Adipocyte (in vitro differentiated cells): Measurements from ENCODE around the gene CDH23.

ENCODE experiments used
- DNase-seq: peaks from one replicate; pipeline ENCODE4 v3.0.0-alpha.2; 2015; ENCODE audit warnings: low read depth
- H3K27me3 ChIP-seq: replicated peaks from 2 replicates; pipeline ENCODE4 v1.7.0; 2013; ENCODE audit warnings: mild to moderate bottlenecking, low read length, moderate library complexity; ENCODE audit not compliant: control insufficient read depth, insufficient read depth
- H3K36me3 ChIP-seq: 2 replicates; pipeline ENCODE4 v1.7.0; 2013; ENCODE audit warnings: low read length, mild to moderate bottlenecking, moderate library complexity; ENCODE audit not compliant: control insufficient read depth, insufficient read depth, severe bottlenecking
- H3K4me1 ChIP-seq: 2 replicates; pipeline ENCODE4 v1.7.0; 2013; ENCODE audit warnings: mild to moderate bottlenecking, low read length, moderate library complexity; ENCODE audit not compliant: control insufficient read depth, insufficient read depth
- H3K4me3 ChIP-seq: 2 replicates; pipeline ENCODE4 v1.7.0; 2013; ENCODE audit warnings: mild to moderate bottlenecking, low read length, moderate library complexity
- H3K9ac ChIP-seq: 2 replicates; pipeline ENCODE4 v1.7.0; 2013; ENCODE audit warnings: mild to moderate bottlenecking, low read length, moderate library complexity
- H3K9me3 ChIP-seq: 2 replicates; pipeline ENCODE4 v1.7.0; 2013; ENCODE audit warnings: mild to moderate bottlenecking, low read length, moderate library complexity; ENCODE audit not compliant: control insufficient read depth

Gene CDH23

DNA sequence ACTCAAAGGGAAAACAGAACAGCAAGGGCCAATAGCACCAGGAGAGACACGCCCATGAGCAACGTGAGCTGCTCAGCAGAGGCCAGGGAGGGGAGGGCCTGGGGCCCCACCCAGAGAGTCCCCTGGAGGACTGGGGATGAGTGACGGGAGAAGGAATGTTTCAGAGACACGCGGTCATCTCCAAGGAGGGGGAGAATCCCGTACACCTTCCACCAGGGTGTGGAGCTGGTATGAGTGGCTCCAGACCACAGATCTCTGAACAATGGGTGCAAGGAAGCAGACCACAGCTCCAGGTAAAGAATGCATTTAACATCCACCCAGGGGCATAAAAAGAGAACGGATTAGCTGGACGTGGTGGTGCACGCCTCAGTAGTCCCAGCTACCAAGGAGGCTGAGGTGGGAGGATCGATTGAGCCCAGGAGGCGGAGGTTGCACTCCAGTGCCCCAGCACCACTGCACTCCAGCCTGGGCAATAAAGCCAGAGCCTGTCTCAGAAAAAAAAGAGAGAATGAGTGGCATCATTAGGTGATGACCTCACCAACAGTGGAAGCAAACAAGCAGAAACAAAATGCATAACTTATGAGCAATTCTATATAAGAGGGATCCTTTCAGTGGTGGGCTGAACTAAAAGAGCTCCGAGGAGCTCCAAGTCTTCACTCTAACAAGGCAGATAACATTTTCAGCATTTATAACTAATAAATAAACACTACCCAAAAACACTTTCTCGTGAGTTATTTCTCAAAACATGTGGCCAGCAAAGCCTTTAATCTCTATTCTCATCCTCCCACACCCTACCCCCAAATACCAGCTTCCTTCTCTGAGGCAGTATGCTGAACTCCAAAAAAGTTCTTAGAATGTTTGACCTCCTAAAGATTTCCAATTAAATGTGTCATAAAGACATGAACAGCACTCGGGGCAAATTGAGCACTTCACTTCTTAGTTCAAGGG, 441.8 kb downstream of the CDH23 start:
- Histone ChIP-seq H3K9ac (peak overlapping the region; percentile 5), H3K27me3 (no peaks in the 10 kb centered on the region), H3K4me3 (no peak overlapping the region), H3K36me3 (peaks cover 22% of the 10 kb centered on the region), H3K9me3 (no peaks in the 10 kb centered on the region), H3K4me1 (peaks cover 77% of the 10 kb centered on the region)
- peak; percentile 57 for DNase-seq

- Histone ChIP-seq H3K4me1 (peaks cover 76% of the 10 kb centered on the region), H3K27me3 (no peaks in the 10 kb centered on the region), H3K9ac (peak overlapping the region; percentile 44), H3K36me3 (peaks cover 14% of the 10 kb centered on the region), H3K4me3 (peak overlapping the region; percentile 52), H3K9me3 (no peaks in the 10 kb centered on the region)
- DNase-seq = peak; percentile 95
Observed at GRCh38 chr10:71840177-71840957, 443.6 kb downstream of the CDH23 start.

GRCh38 chr10:71840958-71841335, 444.2 kb downstream of the CDH23 start:
- Histone ChIP-seq H3K4me1 (peaks cover 76% of the 10 kb centered on the region), H3K4me3 (no peak overlapping the region), H3K36me3 (peaks cover 14% of the 10 kb centered on the region)

GRCh38 chr10:71842422-71842821, 445.7 kb downstream of the CDH23 start:
- Histone ChIP-seq H3K4me3 (no peak overlapping the region), H3K36me3 (peaks cover 11% of the 10 kb centered on the region), H3K27me3 (no peaks in the 10 kb centered on the region), H3K4me1 (peaks cover 75% of the 10 kb centered on the region), H3K9me3 (no peaks in the 10 kb centered on the region), H3K9ac (no peak overlapping the region)
- no peak for DNase-seq

More at GRCh38 chr10:71840958-71841335, 444.2 kb downstream of the CDH23 start:
- peak overlapping the region; percentile 44 for H3K9ac ChIP-seq
- no peak for DNase-seq
- no peaks in the 10 kb centered on the region for H3K9me3 ChIP-seq
- H3K27me3 ChIP-seq = no peaks in the 10 kb centered on the region

- H3K4me1 ChIP-seq = peaks cover 75% of the 10 kb centered on the region
- H3K9ac ChIP-seq = no peak overlapping the region
- no peak for DNase-seq
- H3K9me3 ChIP-seq = no peaks in the 10 kb centered on the region
- H3K27me3 ChIP-seq = no peaks in the 10 kb centered on the region
- H3K36me3 ChIP-seq = peaks cover 12% of the 10 kb centered on the region
- no peak overlapping the region for H3K4me3 ChIP-seq
Observed at GRCh38 chr10:71842856-71843686, 446.4 kb downstream of the CDH23 start.

DNA sequence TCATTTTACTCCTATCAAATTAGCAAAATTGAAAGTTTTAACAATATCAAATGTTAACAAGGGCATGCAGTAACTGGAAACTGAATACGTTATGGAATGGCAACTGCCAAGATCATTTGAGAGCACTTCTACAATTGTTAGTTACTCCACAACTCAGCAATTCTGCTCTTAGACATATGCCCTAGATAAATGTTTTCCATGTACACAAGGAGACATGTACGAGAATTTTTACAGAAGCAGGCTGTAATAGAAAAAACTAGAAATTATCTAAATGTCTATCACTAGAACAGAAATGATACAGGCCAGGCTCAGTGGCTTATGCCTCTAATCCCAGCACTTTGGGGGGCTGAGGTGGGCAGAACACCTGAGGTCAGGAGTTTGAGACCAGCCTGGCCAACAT, 447.4 kb downstream of the CDH23 start:
- no peak overlapping the region for H3K4me3 ChIP-seq
- peaks cover 10% of the 10 kb centered on the region for H3K36me3 ChIP-seq
- H3K4me1 ChIP-seq = peaks cover 74% of the 10 kb centered on the region
- no peaks in the 10 kb centered on the region for H3K9me3 ChIP-seq
- H3K27me3 ChIP-seq = no peaks in the 10 kb centered on the region
- no peak for DNase-seq
- no peak overlapping the region for H3K9ac ChIP-seq

DNA sequence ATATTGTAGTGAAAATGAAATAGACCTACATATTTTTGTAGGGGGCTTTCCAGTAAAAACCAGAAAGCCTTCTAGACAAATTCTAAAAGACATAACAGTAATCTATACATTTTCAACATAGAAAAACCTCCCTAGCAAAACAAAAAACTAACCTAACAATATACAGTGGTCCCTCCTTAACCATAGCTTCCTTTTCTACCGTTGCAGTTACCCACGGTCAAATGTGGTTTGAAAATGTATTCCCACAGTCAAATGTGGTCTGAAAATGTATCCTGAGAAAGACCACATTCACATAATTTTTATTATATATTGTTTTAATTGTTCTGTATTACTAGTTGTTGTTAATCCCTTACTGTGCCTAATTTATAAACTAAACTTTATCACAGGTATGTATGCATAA, 448.0 kb downstream of the CDH23 start:
- no peak for DNase-seq
- Histone ChIP-seq H3K36me3 (peaks cover 10% of the 10 kb centered on the region), H3K4me3 (no peak overlapping the region), H3K4me1 (peaks cover 73% of the 10 kb centered on the region), H3K27me3 (no peaks in the 10 kb centered on the region), H3K9me3 (no peaks in the 10 kb centered on the region), H3K9ac (no peak overlapping the region)

DNA sequence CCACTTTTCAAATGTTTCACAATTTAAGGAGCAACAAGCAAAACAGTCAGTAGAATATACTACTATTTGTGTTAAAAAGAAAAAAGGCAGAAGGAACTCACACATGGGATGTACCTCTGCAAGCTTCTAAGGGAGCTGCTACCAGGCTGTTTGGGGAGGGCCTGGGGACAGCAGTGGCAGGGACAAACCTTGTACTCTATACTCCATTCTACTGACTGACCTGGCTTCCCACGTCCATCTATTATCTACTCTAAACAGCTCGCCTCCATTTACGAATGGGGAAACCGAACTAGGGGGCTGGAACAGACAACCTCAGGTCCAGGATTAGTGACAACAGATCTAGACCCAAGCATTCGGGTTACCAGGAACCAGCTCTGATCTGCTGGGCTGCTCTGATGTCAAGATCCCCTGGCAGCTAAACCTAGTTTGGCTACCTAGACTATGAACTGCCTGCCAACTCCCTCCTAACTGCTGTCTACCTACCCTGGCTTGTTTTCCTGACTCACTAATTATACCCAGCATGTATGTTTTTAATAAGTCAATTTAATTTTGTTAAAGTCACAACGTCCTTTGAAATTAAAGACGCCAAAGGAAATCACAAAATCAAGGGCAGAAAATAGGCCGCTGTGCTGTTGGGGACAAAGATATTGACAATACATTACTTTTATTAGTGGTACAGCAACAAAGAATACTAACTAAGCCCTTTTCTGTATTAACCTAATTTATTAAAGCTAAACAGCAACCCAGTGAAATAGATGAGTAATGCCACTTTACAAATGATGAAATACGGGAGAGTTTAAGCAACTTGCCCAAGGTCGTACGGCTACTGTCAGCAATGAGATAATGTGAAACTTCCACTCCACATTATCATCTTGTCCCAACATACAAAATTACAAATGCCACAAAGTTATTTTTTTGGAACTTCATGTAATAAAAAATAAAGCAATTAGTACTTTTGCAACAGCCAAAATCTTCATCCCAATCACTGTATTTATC, 449.0 kb downstream of the CDH23 start:
- Histone ChIP-seq H3K4me3 (peak overlapping the region; percentile 15), H3K9me3 (no peaks in the 10 kb centered on the region), H3K27me3 (no peaks in the 10 kb centered on the region), H3K4me1 (peaks cover 66% of the 10 kb centered on the region), H3K9ac (peak overlapping the region; percentile 33), H3K36me3 (peaks cover 10% of the 10 kb centered on the region)
- DNase-seq = peak; percentile 45

- Histone ChIP-seq H3K9me3 (no peaks in the 10 kb centered on the region), H3K4me1 (peaks cover 63% of the 10 kb centered on the region), H3K27me3 (no peaks in the 10 kb centered on the region), H3K4me3 (peak overlapping the region; percentile 24), H3K9ac (no peak overlapping the region), H3K36me3 (peaks cover 10% of the 10 kb centered on the region)
- DNase-seq = no peak
Observed at GRCh38 chr10:71846816-71847215, 450.1 kb downstream of the CDH23 start.

- Histone ChIP-seq H3K27me3 (no peaks in the 10 kb centered on the region), H3K36me3 (peaks cover 10% of the 10 kb centered on the region), H3K4me3 (no peak overlapping the region), H3K9me3 (no peaks in the 10 kb centered on the region), H3K4me1 (peaks cover 65% of the 10 kb centered on the region), H3K9ac (no peak overlapping the region)
- DNase-seq = no peak
Observed at GRCh38 chr10:71847418-71847817, 450.7 kb downstream of the CDH23 start.
